Osteoblast (primary cell): ENCODE measurements around the gene MTA1. TPM values are rescaled to one million over a fixed set of nuclear protein-coding genes. Genes with fewer than 3 reads are reported as not detected.

Experiments used
- DNase-seq: peaks from one replicate; pipeline ENCODE4 v3.0.0; 2011; ENCODE audit warnings: low spot score, mixed read lengths; ENCODE audit not compliant: insufficient read length; ENCODE audit errors: missing footprints
- H2AFZ ChIP-seq: 2 replicates; pipeline ENCODE4 v1.6.0; 2011; ENCODE audit warnings: mild to moderate bottlenecking, low read length
- H3K27ac ChIP-seq: 2 replicates; pipeline ENCODE4 v1.5.1; 2011; ENCODE audit warnings: mild to moderate bottlenecking, low read depth, low read length, moderate library complexity
- H3K27me3 ChIP-seq: 2 replicates; pipeline ENCODE4 v1.6.0; 2012; ENCODE audit warnings: mild to moderate bottlenecking, control low read depth, inconsistent platforms, low read length, moderate library complexity; ENCODE audit not compliant: insufficient read depth
- H3K36me3 ChIP-seq: 2 replicates; pipeline ENCODE4 v1.5.1; 2011; ENCODE audit warnings: mild to moderate bottlenecking, low read length, control low read depth, moderate library complexity; ENCODE audit not compliant: insufficient read depth
- H3K4me1 ChIP-seq: 2 replicates; pipeline ENCODE4 v1.5.1; 2011; ENCODE audit warnings: mild to moderate bottlenecking, low read length, control low read depth, moderate library complexity; ENCODE audit not compliant: insufficient read depth
- H3K4me2 ChIP-seq: 2 replicates; pipeline ENCODE4 v1.6.0; 2011; ENCODE audit warnings: mild to moderate bottlenecking, low read length; ENCODE audit not compliant: insufficient read depth
- H3K4me3 ChIP-seq: fragments of 200-600 bp; sonication (generic); 3 replicates; pipeline ENCODE4 v1.5.1; 2012; ENCODE audit warnings: mild to moderate bottlenecking, low read length, inconsistent platforms; ENCODE audit not compliant: insufficient read depth
- H3K79me2 ChIP-seq: 2 replicates; pipeline ENCODE4 v1.6.0; 2012; ENCODE audit warnings: mild to moderate bottlenecking, low read length, control low read depth, inconsistent platforms; ENCODE audit not compliant: insufficient read depth
- H3K9me3 ChIP-seq: 2 replicates; pipeline ENCODE4 v1.5.1; 2011; ENCODE audit warnings: low read depth, low read length, control low read depth
- H4K20me1 ChIP-seq: 2 replicates; pipeline ENCODE4 v1.6.0; 2012; ENCODE audit warnings: mild to moderate bottlenecking, low read length, control low read depth; ENCODE audit not compliant: insufficient read depth
- CTCF ChIP-seq: IDR thresholded peaks from 2 replicates; pipeline ENCODE4 v1.5.1; 2011; ENCODE audit warnings: mild to moderate bottlenecking, low read depth, low read length, moderate library complexity; ENCODE audit errors: extremely low read depth
- total RNA-seq: library from RNA; depleted of rRNA; stranded (reverse); fragments of >200 nt; gene quantifications from 2 replicates; pipeline ENCODE4 v1.2.3, GENCODE V29; 2012

The MTA1 gene
- total RNA-seq, 1 donor, result 60.4 TPM

DNA sequence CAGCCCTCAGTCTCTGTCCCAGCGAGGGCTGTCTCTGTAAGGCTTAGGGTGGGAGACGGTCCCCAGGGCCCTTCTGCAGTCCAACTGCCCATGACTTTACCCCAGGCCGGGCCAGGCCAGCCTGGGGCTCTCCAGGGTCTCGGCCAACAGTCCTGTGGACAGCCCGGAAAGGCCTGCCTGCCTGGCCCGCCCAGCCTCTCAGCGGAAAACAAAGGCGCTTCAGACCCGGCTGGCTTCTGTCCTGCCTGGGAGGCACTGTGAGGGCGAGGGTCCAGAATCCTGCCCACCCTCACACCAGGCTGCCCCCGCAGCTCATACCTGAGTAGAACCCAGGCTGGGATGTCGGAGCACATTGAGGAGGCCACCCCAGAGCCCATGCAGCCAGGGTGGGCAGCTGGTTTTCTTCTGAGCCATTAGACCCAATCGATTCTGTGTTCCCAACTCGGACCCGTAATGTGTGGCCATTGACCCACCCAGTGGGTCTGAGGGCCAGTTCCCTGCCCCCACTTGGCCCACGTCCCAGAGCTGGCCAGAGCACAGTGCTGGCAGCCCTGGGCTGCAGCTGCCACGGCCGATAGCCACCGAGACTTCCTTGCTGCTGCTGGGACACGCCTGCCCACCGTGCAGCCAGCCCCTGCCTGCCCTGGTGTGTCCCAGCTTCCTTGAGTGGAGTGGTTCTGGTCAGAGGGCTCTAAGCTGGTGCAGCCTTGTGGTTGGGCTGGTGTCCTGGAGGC is 56.6 kb downstream of the MTA1 start:
- Histone ChIP-seq H3K4me2 (peak overlapping the region; percentile 82), H3K27ac (peak overlapping the region; percentile 61), H2AFZ (peak overlapping the region; percentile 59)

GRCh38 chr14:105476831-105477659 is 57.4 kb downstream of the MTA1 start:
- Histone ChIP-seq H4K20me1 (peaks cover 11% of the 10 kb centered on the region), H2AFZ (no peak overlapping the region), H3K4me1 (peaks cover 37% of the 10 kb centered on the region), H3K79me2 (peaks cover 4% of the 10 kb centered on the region), H3K27ac (peak overlapping the region; percentile 61), H3K36me3 (no peaks in the 10 kb centered on the region), H3K4me2 (peak overlapping the region; percentile 82), H3K27me3 (no peaks in the 10 kb centered on the region), H3K9me3 (no peaks in the 10 kb centered on the region), H3K4me3 (peak overlapping the region; percentile 76)
- no peak for DNase-seq
- no peak for TF ChIP-seq CTCF

More for the DNA sequence above, 56.6 kb downstream of the MTA1 start:
- peaks cover 12% of the 10 kb centered on the region for H4K20me1 ChIP-seq
- H3K36me3 ChIP-seq, result no peaks in the 10 kb centered on the region
- no peaks in the 10 kb centered on the region for H3K9me3 ChIP-seq
- peaks cover 30% of the 10 kb centered on the region for H3K4me1 ChIP-seq
- H3K79me2 ChIP-seq, result peaks cover 4% of the 10 kb centered on the region
- TF ChIP-seq CTCF, result no peak
- peak overlapping the region; percentile 76 for H3K4me3 ChIP-seq
- peak; percentile 98 for DNase-seq
- H3K27me3 ChIP-seq, result no peaks in the 10 kb centered on the region

- H3K4me3 ChIP-seq, result no peak overlapping the region
Measured at GRCh38 chr14:105477660-105478397, 58.2 kb downstream of the MTA1 start.

More at GRCh38 chr14:105477660-105478397, 58.2 kb downstream of the MTA1 start:
- Histone ChIP-seq H2AFZ (no peak overlapping the region), H3K27me3 (no peaks in the 10 kb centered on the region), H3K79me2 (peaks cover 4% of the 10 kb centered on the region), H3K4me1 (peaks cover 42% of the 10 kb centered on the region), H3K36me3 (no peaks in the 10 kb centered on the region), H3K9me3 (no peaks in the 10 kb centered on the region), H3K4me2 (no peak overlapping the region), H4K20me1 (peaks cover 8% of the 10 kb centered on the region), H3K27ac (no peak overlapping the region)
- TF ChIP-seq CTCF, result no peak
- no peak for DNase-seq
